Osteocyte (in vitro differentiated cells): Measurements from ENCODE around the gene EVC. TPM values are rescaled to one million over a fixed set of nuclear protein-coding genes. Genes with fewer than 3 reads are reported as not detected.

Experiments
- DNase-seq: peaks from one replicate; pipeline ENCODE4 v3.0.0; 2021; ENCODE audit warnings: mixed read lengths; ENCODE audit not compliant: unreplicated experiment; ENCODE audit errors: extremely low spot score
- H3K27ac Mint-ChIP-seq: one replicate; pipeline ENCODE4 v1.8.0; 2021; ENCODE audit warnings: mild to moderate bottlenecking, mixed read lengths; ENCODE audit not compliant: unreplicated experiment
- H3K27me3 Mint-ChIP-seq: one replicate; pipeline ENCODE4 v1.8.0; 2021; ENCODE audit warnings: mixed read lengths; ENCODE audit not compliant: unreplicated experiment
- H3K36me3 Mint-ChIP-seq: one replicate; pipeline ENCODE4 v1.8.0; 2021; ENCODE audit warnings: mixed read lengths; ENCODE audit not compliant: unreplicated experiment
- H3K4me1 Mint-ChIP-seq: one replicate; pipeline ENCODE4 v1.8.0; 2021; ENCODE audit warnings: mixed read lengths; ENCODE audit not compliant: unreplicated experiment
- H3K4me3 Mint-ChIP-seq: one replicate; pipeline ENCODE4 v1.8.0; 2021; ENCODE audit warnings: mild to moderate bottlenecking, moderate library complexity, mixed read lengths; ENCODE audit not compliant: unreplicated experiment
- H3K9me3 Mint-ChIP-seq: one replicate; pipeline ENCODE4 v1.8.0; 2021; ENCODE audit warnings: mixed read lengths; ENCODE audit not compliant: unreplicated experiment
- total RNA-seq: library from RNA; stranded (reverse); gene quantifications from 2 replicates; pipeline ENCODE4 v1.2.1, GENCODE V29; 2021
- TF ChIP-seq, protein P1 (sequence below): fragments of 200-600 bp; sonication (generic); IDR thresholded peaks from 2 replicates; pipeline ENCODE4 v1.5.0; 2021; ENCODE audit warnings: antibody characterized with exemption, mild to moderate bottlenecking, moderate library complexity

Gene EVC
- total RNA-seq, 1 donor from 2014 or later = 41.6 TPM

DNA sequence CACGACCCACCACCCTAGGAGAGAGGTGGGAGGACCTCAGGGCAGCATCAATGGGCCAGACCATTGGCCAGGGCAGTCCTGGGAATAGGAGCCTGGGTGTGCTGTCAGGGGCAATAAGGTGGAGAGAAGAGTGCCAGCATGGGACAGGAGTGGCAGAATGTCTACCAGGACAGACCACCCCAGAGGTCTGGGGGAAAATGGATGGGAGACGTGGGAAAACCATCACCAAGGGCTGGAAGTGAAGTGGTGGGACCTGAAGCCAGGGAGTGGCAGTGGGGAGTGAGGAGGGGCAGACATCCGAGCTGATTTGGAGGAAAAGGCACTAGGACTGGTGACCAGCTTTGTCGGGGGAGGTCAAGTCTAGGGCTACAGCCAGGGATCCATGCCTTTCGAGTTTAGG, 3.6 kb upstream of the EVC start:
- peaks cover 2% of the 10 kb centered on the region for H3K36me3 Mint-ChIP-seq
- DNase-seq = no peak
- H3K27me3 Mint-ChIP-seq = peaks cover 5% of the 10 kb centered on the region
- peak overlapping the region; percentile 57 for H3K4me3 Mint-ChIP-seq
- H3K4me1 Mint-ChIP-seq = peaks cover 28% of the 10 kb centered on the region
- TF ChIP-seq, protein P1, sequence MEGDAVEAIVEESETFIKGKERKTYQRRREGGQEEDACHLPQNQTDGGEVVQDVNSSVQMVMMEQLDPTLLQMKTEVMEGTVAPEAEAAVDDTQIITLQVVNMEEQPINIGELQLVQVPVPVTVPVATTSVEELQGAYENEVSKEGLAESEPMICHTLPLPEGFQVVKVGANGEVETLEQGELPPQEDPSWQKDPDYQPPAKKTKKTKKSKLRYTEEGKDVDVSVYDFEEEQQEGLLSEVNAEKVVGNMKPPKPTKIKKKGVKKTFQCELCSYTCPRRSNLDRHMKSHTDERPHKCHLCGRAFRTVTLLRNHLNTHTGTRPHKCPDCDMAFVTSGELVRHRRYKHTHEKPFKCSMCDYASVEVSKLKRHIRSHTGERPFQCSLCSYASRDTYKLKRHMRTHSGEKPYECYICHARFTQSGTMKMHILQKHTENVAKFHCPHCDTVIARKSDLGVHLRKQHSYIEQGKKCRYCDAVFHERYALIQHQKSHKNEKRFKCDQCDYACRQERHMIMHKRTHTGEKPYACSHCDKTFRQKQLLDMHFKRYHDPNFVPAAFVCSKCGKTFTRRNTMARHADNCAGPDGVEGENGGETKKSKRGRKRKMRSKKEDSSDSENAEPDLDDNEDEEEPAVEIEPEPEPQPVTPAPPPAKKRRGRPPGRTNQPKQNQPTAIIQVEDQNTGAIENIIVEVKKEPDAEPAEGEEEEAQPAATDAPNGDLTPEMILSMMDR = no peak
- no peaks in the 10 kb centered on the region for H3K9me3 Mint-ChIP-seq
- peak overlapping the region; percentile 11 for H3K27ac Mint-ChIP-seq

DNA sequence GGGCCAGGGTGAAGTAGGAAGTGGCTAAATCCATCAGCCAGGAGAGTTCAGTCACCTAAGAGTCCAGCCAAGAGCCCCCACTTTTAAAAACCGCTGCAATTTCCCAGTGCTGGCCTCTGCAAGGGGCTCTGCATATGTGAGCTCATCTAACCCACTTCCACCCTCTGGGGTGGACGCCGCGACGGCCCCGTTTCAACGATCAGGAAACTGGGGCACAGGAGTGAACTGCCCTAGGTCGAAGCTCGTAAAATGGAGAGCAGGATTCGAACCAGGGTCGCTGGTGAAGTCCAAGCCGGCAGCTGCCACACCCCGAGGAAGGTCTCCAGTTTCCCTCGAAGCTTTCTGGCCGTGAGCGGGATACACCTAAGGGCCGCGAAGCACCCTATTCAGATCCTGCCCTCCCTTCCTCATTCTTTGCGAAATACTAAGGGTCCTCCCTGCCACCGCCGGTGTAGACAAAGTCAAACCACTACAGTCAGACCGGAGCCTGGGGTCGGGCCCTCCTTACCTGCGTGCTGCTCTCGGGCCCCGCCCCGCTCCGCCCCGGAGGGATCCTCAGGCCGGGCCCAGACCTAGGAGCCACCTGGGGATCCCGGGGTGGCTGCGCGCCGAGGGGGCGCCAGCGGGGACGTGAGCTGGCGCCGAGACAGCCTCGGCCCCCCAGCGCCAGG, 3.1 kb upstream of the EVC start:
- TF ChIP-seq, protein P1 = no peak
- Mint-ChIP-seq H3K36me3 (peaks cover 2% of the 10 kb centered on the region), H3K27me3 (peaks cover 5% of the 10 kb centered on the region), H3K4me3 (peak overlapping the region; percentile 57), H3K4me1 (peaks cover 33% of the 10 kb centered on the region), H3K9me3 (no peaks in the 10 kb centered on the region), H3K27ac (no peak overlapping the region)
- DNase-seq = no peak

DNA sequence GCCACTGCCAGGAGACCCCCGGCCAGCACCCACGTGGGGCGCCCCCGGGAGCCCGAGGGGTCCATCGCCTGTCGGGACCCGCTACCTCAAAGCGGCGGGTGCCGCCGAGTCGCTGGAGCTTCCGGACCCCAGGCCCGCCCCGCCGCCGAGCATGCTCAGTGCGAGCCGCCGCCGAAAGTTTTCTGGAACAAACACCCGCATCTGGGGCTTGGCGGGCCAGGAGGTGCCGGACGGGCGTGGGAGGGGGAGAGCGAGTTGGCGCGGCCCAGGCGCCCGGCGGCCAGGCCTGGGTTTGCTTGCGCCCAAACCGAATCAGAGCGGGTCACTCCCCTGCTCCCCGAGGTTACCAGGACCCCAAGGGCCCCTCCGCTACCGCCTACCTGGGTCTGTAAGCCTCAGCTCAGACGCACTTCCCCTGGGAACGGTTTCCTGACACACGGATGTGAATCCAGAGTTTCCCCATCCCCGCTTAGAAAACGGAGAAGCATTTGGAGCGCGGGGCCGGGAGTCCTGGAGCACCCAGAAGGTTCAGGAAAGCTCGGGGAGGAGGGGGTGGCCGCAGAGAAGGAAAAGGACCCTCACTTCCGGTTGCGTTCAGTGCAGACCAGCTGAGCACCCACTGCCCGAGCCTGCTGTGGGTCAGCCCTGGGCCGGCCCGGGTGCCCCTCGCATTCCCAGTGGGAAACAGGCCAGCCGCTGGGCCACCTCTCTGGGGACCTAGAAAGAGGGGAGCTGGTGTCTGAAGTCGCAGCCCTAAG, 2.4 kb upstream of the EVC start, which contains the start of gene EVC2:
TSS of gene EVC2 (minus strand) at position 111 of the 758 bp plus-strand sequence. CDS start at position 65, 46 bp downstream.
- no peak for DNase-seq
- peaks cover 5% of the 10 kb centered on the region for H3K27me3 Mint-ChIP-seq
- TF ChIP-seq, protein P1 = no peak
- H3K36me3 Mint-ChIP-seq = peaks cover 2% of the 10 kb centered on the region
- H3K4me1 Mint-ChIP-seq = peaks cover 33% of the 10 kb centered on the region
- H3K9me3 Mint-ChIP-seq = no peaks in the 10 kb centered on the region
- peak within 1 kb of the TSS; percentile 57 for H3K4me3 Mint-ChIP-seq
- peak within 1 kb of the TSS; percentile 11 for H3K27ac Mint-ChIP-seq

DNA sequence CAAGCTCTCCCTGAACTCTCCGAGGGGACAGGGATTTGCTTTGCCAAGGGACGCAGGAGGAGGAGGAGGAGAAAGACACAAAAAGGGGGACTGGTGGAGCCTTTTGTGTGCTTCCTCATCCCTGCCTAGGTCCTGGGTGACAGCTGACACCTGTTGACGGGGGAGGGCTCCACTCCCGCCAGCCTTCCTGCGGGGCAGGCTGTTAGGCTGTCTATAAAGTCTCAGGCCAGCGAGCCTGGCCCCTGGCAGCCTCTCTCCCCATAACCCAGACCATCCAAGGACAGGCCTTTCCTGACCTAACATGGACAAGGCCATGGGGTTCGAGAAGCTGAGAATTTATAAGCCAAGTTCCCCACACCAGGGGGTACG, 1.8 kb upstream of the EVC start:
- Mint-ChIP-seq H3K4me3 (no peak overlapping the region), H3K4me1 (peaks cover 37% of the 10 kb centered on the region), H3K36me3 (peaks cover 5% of the 10 kb centered on the region), H3K27me3 (peaks cover 5% of the 10 kb centered on the region), H3K9me3 (no peaks in the 10 kb centered on the region), H3K27ac (no peak overlapping the region)
- TF ChIP-seq, protein P1 = no peak
- DNase-seq = no peak
